GM19043 (cell line): Measurements from ENCODE around the gene CACNA1C.
"Not testable (repeated sequence)": the region's sequence is repeated elsewhere in the genome, so short reads cannot be mapped to it uniquely, and the experiment has no call there.

ENCODE experiments used
- ATAC-seq: cut with Tn5 transposase; IDR thresholded peaks from one replicate; pipeline ENCODE4 v1.9.1; 2021; ENCODE audit warnings: low read depth; ENCODE audit not compliant: unreplicated experiment

CACNA1C gene

DNA sequence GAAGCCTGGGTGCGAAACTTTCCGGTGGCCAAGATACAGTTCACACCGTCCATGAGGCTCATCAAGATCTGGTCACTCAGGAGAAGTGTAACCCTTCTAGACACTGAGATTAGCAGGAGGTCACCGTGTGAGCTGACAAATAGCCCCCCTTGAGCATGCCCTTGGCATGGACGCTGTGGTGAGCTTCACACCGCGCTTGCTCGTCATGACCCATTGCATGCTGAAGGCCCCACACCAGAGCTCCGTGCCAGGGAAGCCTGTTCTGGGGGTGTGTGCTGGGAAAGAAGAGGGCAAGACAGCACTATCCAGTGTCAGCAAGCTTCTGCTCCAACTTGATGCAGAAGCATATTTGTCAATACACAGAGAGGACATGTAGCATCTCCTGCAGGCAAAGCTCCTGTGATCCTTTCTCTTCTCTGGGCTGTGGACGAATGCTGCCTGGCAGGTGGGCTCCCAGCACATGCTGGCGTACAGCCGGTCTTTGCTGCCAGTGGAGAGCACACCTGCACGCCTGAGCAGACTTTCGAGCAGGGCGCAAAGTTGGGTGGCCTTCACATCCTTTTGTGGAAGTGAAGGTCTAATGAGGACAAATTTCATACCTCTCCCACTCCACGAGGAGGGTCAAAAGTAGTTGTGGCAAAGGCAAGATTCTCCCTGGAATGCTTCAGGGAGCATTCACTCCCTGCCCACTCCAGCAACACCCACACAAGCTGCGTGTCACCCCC, 615.1 kb downstream of the CACNA1C start:
- ATAC-seq: no peak

DNA sequence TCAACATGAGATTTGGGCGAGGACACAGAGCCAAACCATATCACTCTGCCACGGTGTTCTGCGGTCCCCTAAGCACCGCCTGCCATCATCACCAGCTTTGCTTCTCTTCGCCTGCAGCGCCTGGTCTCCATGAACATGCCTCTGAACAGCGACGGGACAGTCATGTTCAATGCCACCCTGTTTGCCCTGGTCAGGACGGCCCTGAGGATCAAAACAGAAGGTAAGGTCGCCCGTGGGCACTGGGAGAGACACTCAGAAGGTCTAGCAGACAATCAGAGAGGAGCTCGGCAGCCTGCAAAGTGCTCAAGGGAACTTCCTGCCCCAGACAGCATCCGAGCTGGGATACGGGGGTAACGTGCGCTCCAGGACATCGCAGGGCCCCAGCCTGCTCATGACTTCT, 616.0 kb downstream of the CACNA1C start:
- no peak for ATAC-seq

GRCh38 chr12:2669560-2669959, 616.8 kb downstream of the CACNA1C start:
- ATAC-seq: no peak

DNA sequence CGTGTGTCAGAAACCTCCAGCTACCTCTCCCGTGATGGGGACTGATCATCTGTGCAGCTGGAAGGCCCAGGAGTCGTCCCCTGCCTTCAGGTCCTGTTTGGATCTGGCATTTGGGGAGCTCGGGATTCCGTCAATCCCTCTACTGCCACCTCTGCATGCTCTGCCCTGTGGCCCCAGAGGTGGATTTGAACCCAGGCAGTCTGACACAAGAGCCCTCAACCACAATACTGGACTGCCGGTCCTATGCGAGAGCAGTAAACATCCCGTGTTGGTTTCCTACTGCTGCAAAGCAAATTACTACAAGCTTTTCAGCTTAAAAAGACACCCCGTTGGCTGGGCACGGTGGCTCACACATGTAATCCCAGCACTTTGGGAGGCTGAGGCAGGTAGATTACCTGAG, 620.1 kb downstream of the CACNA1C start:
- no peak for ATAC-seq

DNA sequence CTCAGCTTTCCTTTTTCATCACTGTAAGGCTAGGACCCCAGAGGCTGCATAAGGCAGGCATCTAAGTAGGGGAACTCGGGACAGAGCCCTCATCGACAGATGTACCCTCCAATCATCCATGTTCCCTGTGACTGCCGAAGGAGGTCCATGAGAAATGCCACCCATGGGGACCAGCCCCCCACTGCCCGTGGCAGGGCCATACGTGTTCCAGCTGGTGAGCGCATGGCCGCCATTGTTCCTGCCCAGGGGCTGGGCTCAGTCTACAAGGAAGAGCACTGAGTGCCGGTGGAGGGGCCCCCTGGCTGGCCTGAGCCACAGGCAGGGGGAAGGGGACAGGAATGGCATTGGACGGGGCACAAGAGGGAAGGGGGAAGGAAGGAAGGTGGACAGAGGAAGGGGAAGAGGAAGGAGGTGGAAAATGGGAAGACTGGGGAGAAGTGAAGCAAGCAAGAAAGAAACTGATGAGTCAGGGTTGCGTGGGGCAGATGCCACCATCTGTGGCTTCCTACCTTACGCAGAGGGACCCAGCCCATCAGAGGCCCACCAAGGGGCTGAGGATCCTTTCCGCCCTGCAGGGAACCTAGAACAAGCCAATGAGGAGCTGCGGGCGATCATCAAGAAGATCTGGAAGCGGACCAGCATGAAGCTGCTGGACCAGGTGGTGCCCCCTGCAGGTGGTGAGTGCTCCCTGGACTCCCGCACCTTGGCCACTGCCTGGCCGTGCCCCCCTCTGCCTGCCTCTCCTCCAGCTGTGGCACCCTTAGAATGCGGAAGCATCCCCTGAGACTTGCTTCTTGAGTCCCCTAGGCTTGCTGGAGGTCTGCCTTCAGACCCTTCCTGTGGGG, 621.4 kb downstream of the CACNA1C start:
- no peak for ATAC-seq

DNA sequence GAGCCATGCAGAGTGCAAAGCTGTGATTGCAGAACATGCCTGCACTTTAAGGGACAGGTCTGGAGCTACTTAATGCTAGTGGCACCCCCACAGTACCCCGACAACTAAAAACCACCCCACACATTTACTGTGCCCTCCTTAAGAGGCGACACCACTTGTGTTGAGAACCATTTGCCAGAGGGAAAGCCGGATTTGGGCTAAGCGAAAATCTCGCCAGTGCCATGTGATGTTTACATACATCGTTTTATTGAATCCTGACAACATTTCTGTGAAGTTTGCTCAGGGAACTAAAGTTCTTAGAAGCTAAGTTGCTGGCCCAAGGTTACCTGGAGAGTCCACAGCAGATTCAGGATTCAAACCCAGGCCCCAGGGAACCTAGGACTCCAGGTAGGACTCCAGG, 623.0 kb downstream of the CACNA1C start:
- no peak for ATAC-seq

GRCh38 chr12:2677142-2677880, 624.5 kb downstream of the CACNA1C start:
- ATAC-seq: no peak

DNA sequence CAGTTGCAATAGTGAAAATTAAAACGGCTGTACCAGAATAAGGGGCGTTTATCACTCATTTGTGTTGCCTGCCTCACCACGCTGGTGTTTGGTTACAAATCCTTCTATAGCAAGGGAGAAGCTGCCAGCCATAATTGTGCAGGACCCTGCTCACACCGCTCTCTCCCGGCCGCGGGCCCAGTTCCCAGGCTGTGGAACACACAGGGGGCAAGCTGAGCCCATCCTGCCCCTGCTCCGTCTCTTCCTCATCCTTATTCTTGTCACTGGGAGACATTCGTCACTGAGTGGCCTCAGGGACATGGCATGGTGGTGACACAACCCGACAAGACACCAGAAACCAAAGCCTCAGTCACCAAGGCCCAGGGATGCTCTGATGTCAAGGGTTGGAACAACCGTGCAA, 625.6 kb downstream of the CACNA1C start:
- no peak for ATAC-seq

DNA sequence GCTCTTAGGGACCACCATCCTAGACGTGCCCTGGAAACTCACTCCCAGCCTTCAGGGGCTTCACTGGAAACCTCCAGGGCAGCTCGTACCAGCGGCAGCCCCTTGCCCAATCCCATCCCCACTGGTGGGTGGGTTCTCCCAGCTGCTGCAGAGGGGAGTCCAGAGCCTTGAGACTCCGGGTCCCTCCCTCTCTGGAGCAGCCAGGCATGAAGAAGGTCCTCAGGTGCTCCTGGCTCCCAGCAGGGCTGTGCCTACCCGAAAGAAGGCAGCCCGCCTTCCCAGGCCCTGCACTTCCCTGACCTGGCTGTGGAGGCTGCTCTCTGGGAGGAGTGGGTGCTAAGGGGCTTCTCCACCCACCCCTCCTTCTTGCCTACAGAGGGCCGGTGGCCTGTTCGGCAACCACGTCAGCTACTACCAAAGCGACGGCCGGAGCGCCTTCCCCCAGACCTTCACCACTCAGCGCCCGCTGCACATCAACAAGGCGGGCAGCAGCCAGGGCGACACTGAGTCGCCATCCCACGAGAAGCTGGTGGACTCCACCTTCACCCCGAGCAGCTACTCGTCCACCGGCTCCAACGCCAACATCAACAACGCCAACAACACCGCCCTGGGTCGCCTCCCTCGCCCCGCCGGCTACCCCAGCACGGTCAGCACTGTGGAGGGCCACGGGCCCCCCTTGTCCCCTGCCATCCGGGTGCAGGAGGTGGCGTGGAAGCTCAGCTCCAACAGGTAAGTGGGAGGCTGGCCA, 626.5 kb downstream of the CACNA1C start:
- no peak for ATAC-seq

- ATAC-seq: no peak
Measured at GRCh38 chr12:2679816-2680675, 627.3 kb downstream of the CACNA1C start.

DNA sequence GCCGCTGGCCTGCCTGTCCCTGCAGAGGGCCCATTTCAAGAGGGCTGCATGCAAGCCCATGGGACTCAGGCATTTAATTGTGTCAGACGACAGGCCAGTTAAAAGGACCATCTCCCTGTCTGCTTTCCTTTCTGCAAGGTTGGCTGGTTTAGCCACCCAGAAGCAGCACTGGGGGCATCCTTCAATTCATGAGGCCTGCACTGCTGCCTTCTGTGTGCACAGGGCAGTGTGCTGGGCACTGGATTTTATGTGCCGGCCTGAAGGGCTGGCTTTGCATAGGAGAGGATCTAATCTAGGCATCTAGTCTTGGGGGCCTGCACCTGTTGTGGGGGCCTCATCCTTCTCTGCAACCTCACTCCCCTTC, 627.9 kb downstream of the CACNA1C start:
- no peak for ATAC-seq

GRCh38 chr12:2681450-2682205, 628.8 kb downstream of the CACNA1C start:
- no peak for ATAC-seq

- ATAC-seq: no peak
Measured at GRCh38 chr12:2682296-2683251, 629.8 kb downstream of the CACNA1C start.

DNA sequence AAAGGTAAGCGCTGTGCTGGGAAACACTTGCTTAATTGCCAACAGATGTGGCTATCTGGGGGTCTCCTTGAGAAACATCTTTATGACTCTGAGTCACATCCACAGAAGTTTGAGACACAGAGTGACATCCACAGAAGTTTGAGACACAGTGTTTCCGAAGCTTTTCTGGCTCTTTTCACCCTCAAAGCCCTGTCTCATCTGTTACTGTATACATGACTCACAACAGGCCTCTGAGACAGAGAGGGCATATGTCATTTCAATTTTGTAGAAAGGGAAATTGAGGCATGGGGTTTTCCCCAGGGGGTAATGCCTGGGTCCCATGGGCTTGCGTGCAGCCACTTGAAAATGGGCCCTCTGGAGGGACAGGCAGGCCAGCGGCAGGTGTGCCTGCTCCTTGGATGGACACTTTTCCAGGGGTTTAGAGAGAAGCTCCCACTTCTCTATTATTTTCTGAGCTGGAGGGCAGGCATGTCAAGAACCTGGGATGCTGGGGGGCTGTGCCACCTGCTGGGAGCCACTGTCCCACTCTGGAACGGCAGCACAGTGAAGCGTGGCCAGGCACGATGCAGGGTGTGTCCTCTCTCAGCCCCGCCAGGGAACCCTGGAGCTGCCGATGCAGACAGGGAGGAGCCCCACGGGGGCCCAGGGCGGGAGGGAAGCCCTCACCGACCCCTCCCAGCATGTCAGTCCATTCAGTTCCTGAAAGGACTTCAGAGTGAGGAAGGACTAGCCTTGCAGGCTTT, 630.7 kb downstream of the CACNA1C start:
- no peak for ATAC-seq

DNA sequence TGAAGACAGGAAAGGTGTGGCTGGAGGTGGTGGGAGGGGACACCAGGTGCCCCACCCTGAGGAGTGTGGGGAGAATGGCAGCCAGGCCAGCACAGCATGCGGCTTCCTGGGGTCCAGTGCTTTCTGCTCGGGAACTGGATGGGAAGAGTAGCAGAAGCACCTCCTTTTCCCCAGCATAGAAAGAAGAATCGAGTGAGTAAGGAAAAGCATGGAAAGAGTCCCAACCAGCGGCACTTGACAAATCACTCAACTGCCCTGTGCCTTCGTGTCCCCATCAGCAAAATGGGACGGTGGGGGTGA, 631.2 kb downstream of the CACNA1C start:
- ATAC-seq: not testable (repeated sequence)

- ATAC-seq: not testable (repeated sequence)
Measured at GRCh38 chr12:2685620-2686279, 633.0 kb downstream of the CACNA1C start.

DNA sequence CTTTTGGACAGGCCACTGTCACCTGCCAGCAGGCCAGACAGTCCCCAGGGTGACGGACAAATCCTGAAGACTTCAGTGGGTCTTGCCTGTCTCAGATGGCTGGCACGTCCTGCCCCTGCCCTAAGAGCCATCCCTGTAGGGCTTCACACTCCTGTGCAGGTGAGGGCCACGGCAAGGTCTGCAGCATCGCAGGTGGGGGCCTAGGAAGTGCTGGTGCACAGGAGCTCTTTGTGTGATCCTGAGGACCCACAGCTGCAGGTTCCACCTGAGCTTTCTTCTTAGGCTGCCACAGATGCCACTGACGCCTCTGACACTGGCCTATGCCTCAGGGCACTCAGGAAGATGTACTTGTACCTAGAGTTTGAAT, 633.5 kb downstream of the CACNA1C start:
- ATAC-seq: no peak
